Right lobe of liver (tissue), 6 donors: ENCODE data around the gene DLG2. TPM values are rescaled to one million over a fixed set of nuclear protein-coding genes. Genes with fewer than 3 reads are reported as not detected.

ENCODE experiments used
- ATAC-seq, 4 donors: fragments of 200-7000 bp; cut with Tn5 transposase; one replicate each; pipeline ENCODE4 v1.9.1; 2020; ENCODE audit warnings: mild to moderate bottlenecking in 4 of 4, moderate library complexity in 4 of 4
- DNase-seq, 3 donors: peaks; one replicate each; pipeline ENCODE4 v3.0.0-alpha.2; 2020
- H3K27ac ChIP-seq, 3 donors: fragments of 200-600 bp; one replicate each; pipeline ENCODE4 v1.8.0; 2022
- H3K27me3 ChIP-seq, 2 donors: fragments of 200-600 bp; one replicate each; pipeline ENCODE4 v1.8.0; 2022
- H3K36me3 ChIP-seq, 4 donors: fragments of 200-600 bp; sonication (generic) in 1 of 4; one replicate each; pipeline versions ENCODE4 v1.5.1 to v1.8.0; 2017 to 2022; ENCODE audit warnings: control low read depth in 1 of 4
- H3K4me1 ChIP-seq, 4 donors: fragments of 200-600 bp; sonication (generic) in 1 of 4; one replicate each; pipeline versions ENCODE4 v1.5.1 to v1.8.0; 2017 to 2022; ENCODE audit warnings: control low read depth in 1 of 4
- H3K4me3 ChIP-seq, 3 donors: fragments of 200-600 bp; one replicate each; pipeline ENCODE4 v1.8.0; 2022
- H3K9me3 ChIP-seq, 4 donors: fragments of 200-600 bp; sonication (generic) in 1 of 4; one replicate each; pipeline versions ENCODE4 v1.5.1 to v1.8.0; 2017 to 2022; ENCODE audit warnings: control low read depth in 1 of 4
- POLR2A ChIP-seq: fragments of 450-650 bp; IDR thresholded peaks from one replicate; pipeline ENCODE4 v1.6.1; 2017; ENCODE audit warnings: antibody characterized with exemption, mild to moderate bottlenecking
- WGBS: methylation state at CpG from one replicate; pipeline ENCODE4 v1.1.6; 2018; ENCODE audit warnings: low coverage, low lambda C conversion rate; ENCODE audit not compliant: insufficient coverage; ENCODE audit errors: missing lambda C conversion rate; 5-methylcytosine and 5-hydroxymethylcytosine counted together
- intact Hi-C, 2 donors: fragments of 100-400 bp; cut with DNase I; formaldehyde crosslinking; loops; one replicate each; pipeline versions ENCODE4 v1.11.2 to v1.14.1; 2022
- total RNA-seq, 6 experiments: library from RNA; depleted of rRNA in 2 of 6; stranded (reverse); fragments of >200 nt in 2 of 6; fragmentation: NEBNext Ultra II Directional in 3 of 6; extraction: Animal tissue kit (Norgen Biotek cat#: 25700) in 3 of 6; gene quantifications; one replicate each; pipeline versions ENCODE4 v1.1.0 to v1.2.4, GENCODE V29; 2016 to 2023
- TF ChIP-seq, protein P1 (sequence below), 4 donors: fragments of 200-600 bp in 3 of 4; fragments of 450-650 bp in 1 of 4; IDR thresholded peaks; one replicate each; pipeline versions ENCODE4 v1.5.1 to v1.8.0; 2016 to 2022; ENCODE audit warnings: antibody characterized with exemption in 4 of 4, mild to moderate bottlenecking in 2 of 4
- donor health status: DM: no; HTN: yes; CAD: no.
- donor health status: DM: no; HTN: no; CAD: no.
- donor health status: DM: no; HTN: no; CAD: no.
- donor health status: DM: no; HTN: yes; CAD: no.
- donor health status: DM: no; HTN: yes; CAD: no.

DLG2 gene
- total RNA-seq, 6 experiments from 2014 or later, result 1.2 to 6.4 (median 2.5) TPM

DNA sequence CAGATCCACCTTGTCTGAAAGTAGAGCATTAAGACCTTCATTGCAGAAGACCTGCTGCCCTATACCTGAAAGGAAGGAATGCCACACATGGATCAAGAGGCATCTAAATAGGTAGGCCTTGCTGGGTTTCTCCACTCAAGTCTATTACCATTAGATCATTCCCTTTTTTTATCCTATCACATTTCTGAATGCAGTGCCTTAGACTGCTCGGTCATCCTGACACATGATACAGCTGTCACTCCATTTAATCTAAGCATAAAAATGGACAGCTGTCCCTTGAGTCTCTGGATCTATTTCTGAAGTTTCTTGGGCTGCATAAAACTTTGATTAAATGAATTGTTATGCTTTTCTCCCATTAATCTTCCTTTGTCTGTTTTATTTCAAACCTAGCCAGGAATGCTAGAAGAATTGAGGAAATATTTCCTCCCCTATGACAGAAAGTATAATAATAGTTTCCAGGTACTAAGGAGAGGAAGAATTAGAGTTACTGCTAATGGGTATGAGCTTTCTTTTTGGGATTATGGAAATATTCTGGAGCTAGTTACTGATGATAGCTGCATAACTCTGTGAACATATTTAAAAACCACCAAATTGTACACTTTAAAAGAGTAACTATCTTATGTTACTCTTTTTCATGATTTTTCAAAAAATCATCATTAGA lies 88.0 kb downstream of the DLG2 start:
- intact Hi-C loops, result no loop called here
- Histone ChIP-seq H3K27me3 (no peaks in the 10 kb centered on the region), H3K4me1 (no peaks in the 10 kb centered on the region), H3K27ac (no peak overlapping the region), H3K9me3 (no peaks in the 10 kb centered on the region), H3K36me3 (no peaks in the 10 kb centered on the region), H3K4me3 (no peak overlapping the region)
- DNase-seq (no peak), ATAC-seq (no peak)
- 71% methylated on average over 1 of the region's 1 CpG for WGBS
- no peak for TF ChIP-seq POLR2A
- TF ChIP-seq, protein P1, sequence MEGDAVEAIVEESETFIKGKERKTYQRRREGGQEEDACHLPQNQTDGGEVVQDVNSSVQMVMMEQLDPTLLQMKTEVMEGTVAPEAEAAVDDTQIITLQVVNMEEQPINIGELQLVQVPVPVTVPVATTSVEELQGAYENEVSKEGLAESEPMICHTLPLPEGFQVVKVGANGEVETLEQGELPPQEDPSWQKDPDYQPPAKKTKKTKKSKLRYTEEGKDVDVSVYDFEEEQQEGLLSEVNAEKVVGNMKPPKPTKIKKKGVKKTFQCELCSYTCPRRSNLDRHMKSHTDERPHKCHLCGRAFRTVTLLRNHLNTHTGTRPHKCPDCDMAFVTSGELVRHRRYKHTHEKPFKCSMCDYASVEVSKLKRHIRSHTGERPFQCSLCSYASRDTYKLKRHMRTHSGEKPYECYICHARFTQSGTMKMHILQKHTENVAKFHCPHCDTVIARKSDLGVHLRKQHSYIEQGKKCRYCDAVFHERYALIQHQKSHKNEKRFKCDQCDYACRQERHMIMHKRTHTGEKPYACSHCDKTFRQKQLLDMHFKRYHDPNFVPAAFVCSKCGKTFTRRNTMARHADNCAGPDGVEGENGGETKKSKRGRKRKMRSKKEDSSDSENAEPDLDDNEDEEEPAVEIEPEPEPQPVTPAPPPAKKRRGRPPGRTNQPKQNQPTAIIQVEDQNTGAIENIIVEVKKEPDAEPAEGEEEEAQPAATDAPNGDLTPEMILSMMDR (IDR thresholded peaks at IDR 0.05), result no peak

DNA sequence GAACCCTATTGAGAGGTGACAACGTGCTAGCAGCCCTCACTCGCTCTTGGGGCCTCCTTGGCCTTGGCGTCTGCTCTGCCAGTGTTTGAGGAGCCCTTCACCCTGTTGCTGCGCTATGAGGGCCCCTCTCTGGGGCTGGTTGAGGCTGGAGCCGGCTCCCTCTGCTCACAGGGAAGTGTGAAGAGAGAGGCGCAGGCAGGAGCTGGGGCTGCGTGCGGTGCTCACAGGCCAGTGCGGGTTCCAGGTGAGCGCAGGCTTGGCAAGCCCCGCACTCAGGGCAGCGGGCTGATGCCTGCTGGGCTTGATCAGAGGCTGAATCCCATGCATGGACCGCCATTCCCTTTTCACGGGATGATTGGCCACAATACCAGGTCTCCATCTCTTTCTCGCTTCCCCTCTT lies 90.7 kb downstream of the DLG2 start:
- no peak for DNase-seq
- Histone ChIP-seq H3K27ac (no peak overlapping the region), H3K4me1 (no peaks in the 10 kb centered on the region), H3K4me3 (no peak overlapping the region), H3K36me3 (no peaks in the 10 kb centered on the region), H3K27me3 (no peaks in the 10 kb centered on the region), H3K9me3 (no peaks in the 10 kb centered on the region)
- ATAC-seq, result no peak
- intact Hi-C loops, result no loop called here
- TF ChIP-seq, protein P1 (IDR thresholded peaks at IDR 0.05), result no peak
- TF ChIP-seq POLR2A, result no peak
- 94% methylated on average over 3 of the region's 15 CpGs for WGBS

DNA sequence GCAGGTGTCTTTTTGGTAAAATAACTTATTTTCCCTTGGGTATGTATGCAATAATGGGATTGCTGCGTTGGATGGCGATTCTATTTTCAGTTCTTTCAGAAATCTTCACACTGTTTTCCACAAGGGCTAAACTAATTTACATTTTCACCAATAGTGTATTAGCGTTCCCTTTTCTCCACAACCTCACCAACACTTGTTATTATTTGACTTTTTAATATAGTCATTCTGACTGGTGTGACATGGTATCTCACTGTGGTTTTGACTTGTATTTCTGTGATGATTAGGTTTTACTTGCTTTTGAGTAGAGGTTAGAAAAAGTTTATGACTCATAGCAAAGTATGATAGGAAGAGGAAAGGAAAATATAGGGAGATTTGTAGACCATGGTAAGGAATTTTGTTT lies 92.3 kb downstream of the DLG2 start:
- no peak overlapping the region for H3K4me3 ChIP-seq
- H3K27ac ChIP-seq, result no peak overlapping the region
- WGBS, result 90% methylated on average over 3 of the region's 3 CpGs
- no peaks in the 10 kb centered on the region for H3K27me3 ChIP-seq
- intact Hi-C loops, result no loop called here
- DNase-seq (no peak), ATAC-seq (no peak)
- H3K9me3 ChIP-seq, result no peaks in the 10 kb centered on the region
- no peaks in the 10 kb centered on the region for H3K4me1 ChIP-seq
- H3K36me3 ChIP-seq, result no peaks in the 10 kb centered on the region
- TF ChIP-seq, protein P1 (IDR thresholded peaks at IDR 0.05), result no peak
- TF ChIP-seq POLR2A, result no peak

DNA sequence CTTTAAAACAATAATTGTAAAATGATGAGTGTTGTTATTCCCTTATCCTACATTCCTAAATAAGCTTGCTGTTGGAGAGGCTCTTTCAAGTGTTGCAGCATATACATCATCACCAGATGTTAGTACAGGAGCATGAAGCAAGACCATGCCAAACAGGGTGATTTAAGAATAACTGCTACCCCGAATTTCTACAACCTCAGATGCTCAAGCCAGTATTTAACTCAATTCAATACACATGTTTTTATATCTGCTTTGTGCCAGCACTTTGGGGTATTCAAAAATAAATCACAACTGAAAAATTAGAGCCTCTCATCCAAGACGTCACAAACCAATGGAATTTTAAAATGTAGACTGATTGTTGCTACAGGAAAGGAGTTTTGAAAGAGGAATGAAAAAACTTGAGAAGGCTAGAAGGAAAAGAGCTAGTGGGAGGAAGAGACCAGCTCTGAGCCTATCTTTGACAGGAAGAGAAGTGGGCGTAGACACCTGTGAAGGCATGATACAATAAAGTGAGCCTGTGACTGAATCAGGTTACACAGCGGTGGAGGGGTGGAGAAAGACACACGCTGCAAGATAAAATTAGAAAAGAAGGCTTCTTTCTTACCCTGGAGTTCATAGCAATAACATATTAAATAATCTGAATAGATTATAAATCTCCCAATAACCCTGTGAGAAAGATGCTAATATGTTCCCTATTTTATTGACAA lies 95.8 kb downstream of the DLG2 start:
- WGBS, result 65% methylated on average over 5 of the region's 5 CpGs
- DNase-seq (no peak), ATAC-seq (no peak)
- no peak for TF ChIP-seq POLR2A
- TF ChIP-seq, protein P1 (IDR thresholded peaks at IDR 0.05), result no peak
- H3K4me1 ChIP-seq, result no peaks in the 10 kb centered on the region
- no peaks in the 10 kb centered on the region for H3K27me3 ChIP-seq
- H3K36me3 ChIP-seq, result no peaks in the 10 kb centered on the region
- no peak overlapping the region for H3K4me3 ChIP-seq
- no peak overlapping the region for H3K27ac ChIP-seq
- H3K9me3 ChIP-seq, result no peaks in the 10 kb centered on the region
- intact Hi-C loops, result no loop called here
